Neutrophil (primary cell): Measurements from ENCODE around the gene KCNQ4.

Experiments
- H3K27ac ChIP-seq: fragments of 200-600 bp; sonication (generic); 2 replicates; pipeline ENCODE4 v1.5.1; 2016; ENCODE audit warnings: mild to moderate bottlenecking, moderate library complexity
- H3K27me3 ChIP-seq: fragments of 200-600 bp; sonication (generic); 2 replicates; pipeline ENCODE4 v1.6.0; 2016; ENCODE audit warnings: mild to moderate bottlenecking
- H3K36me3 ChIP-seq: fragments of 200-600 bp; sonication (generic); 2 replicates; pipeline ENCODE4 v1.5.1; 2017
- H3K4me1 ChIP-seq, 2 experiments: fragments of 200-600 bp in 1 of 2; sonication (generic) in 1 of 2; 1 replicate in 1 of 2; 2 replicates in 1 of 2; pipeline versions ENCODE4 v1.5.1 to v1.6.1; 2013 to 2016; ENCODE audit warnings: low read depth in 1 of 2, low read length in 1 of 2, mild to moderate bottlenecking in 1 of 2, moderate library complexity in 1 of 2; ENCODE audit not compliant: control insufficient read depth in 1 of 2, insufficient read depth in 1 of 2
- H3K4me3 ChIP-seq, 2 experiments: fragments of 200-600 bp in 1 of 2; sonication (generic) in 1 of 2; 1 replicate in 1 of 2; 2 replicates in 1 of 2; pipeline ENCODE4 v1.5.1; 2013 to 2016; ENCODE audit warnings: low read depth in 1 of 2, low read length in 1 of 2, mild to moderate bottlenecking in 1 of 2, moderate library complexity in 1 of 2
- H3K9me3 ChIP-seq: fragments of 200-600 bp; sonication (generic); 2 replicates; pipeline ENCODE4 v1.5.1; 2016
- CTCF ChIP-seq: fragments of 200-600 bp; sonication (generic); IDR thresholded peaks from 2 replicates; pipeline ENCODE4 v1.5.1; 2016; ENCODE audit warnings: antibody characterized with exemption

The KCNQ4 gene

GRCh38 chr1:40870135-40870728 lies 86.6 kb downstream of the KCNQ4 start:
- H3K27me3 ChIP-seq = no peaks in the 10 kb centered on the region
- H3K4me3 ChIP-seq = no peak overlapping the region
- no peak overlapping the region for H3K27ac ChIP-seq
- no peaks in the 10 kb centered on the region for H3K36me3 ChIP-seq
- H3K4me1 ChIP-seq = no peaks in the 10 kb centered on the region
- no peaks in the 10 kb centered on the region for H3K9me3 ChIP-seq
- TF ChIP-seq CTCF = no peak

GRCh38 chr1:40872276-40872675 lies 88.7 kb downstream of the KCNQ4 start:
- Histone ChIP-seq H3K9me3 (no peaks in the 10 kb centered on the region), H3K4me3 (no peak overlapping the region), H3K27me3 (no peaks in the 10 kb centered on the region), H3K27ac (no peak overlapping the region), H3K4me1 (no peaks in the 10 kb centered on the region), H3K36me3 (no peaks in the 10 kb centered on the region)
- no peak for TF ChIP-seq CTCF

GRCh38 chr1:40873863-40874472 lies 90.4 kb downstream of the KCNQ4 start:
- no peak for TF ChIP-seq CTCF
- Histone ChIP-seq H3K27ac (no peak overlapping the region), H3K4me1 (no peaks in the 10 kb centered on the region), H3K4me3 (no peak overlapping the region), H3K36me3 (no peaks in the 10 kb centered on the region), H3K27me3 (no peaks in the 10 kb centered on the region), H3K9me3 (no peaks in the 10 kb centered on the region)

- no peaks in the 10 kb centered on the region for H3K36me3 ChIP-seq
- no peaks in the 10 kb centered on the region for H3K4me1 ChIP-seq
- H3K27me3 ChIP-seq = no peaks in the 10 kb centered on the region
- H3K4me3 ChIP-seq = no peak overlapping the region
- no peak overlapping the region for H3K27ac ChIP-seq
- H3K9me3 ChIP-seq = no peaks in the 10 kb centered on the region
- TF ChIP-seq CTCF = no peak
Observed at GRCh38 chr1:40876436-40876761, 92.8 kb downstream of the KCNQ4 start.

GRCh38 chr1:40876891-40877290 lies 93.3 kb downstream of the KCNQ4 start:
- H3K27me3 ChIP-seq = no peaks in the 10 kb centered on the region
- no peak overlapping the region for H3K27ac ChIP-seq
- H3K4me1 ChIP-seq = no peaks in the 10 kb centered on the region
- no peak overlapping the region for H3K4me3 ChIP-seq
- H3K36me3 ChIP-seq = no peaks in the 10 kb centered on the region
- TF ChIP-seq CTCF = no peak
- no peaks in the 10 kb centered on the region for H3K9me3 ChIP-seq
